Esophagus muscularis mucosa (tissue), 4 donors: ENCODE data around the gene RAB40C. TPM values are rescaled to one million over a fixed set of nuclear protein-coding genes. Genes with fewer than 3 reads are reported as not detected.

Source experiments
- DNase-seq: peaks from one replicate; pipeline ENCODE4 v3.0.0-alpha.2; 2017; ENCODE audit errors: extremely low spot score
- H3K27ac ChIP-seq, 4 donors: fragments of 200-600 bp; sonication (generic); replicated peaks in 1 of 4; 1 replicate in 3 of 4; 2 replicates in 1 of 4; pipeline ENCODE4 v1.5.1; 2016 to 2019; ENCODE audit warnings: mild to moderate bottlenecking in 1 of 4
- H3K27me3 ChIP-seq, 4 donors: fragments of 200-600 bp; sonication (generic); one replicate each; pipeline versions ENCODE4 v1.5.1 to v1.6.0; 2016 to 2019
- H3K36me3 ChIP-seq, 4 donors: fragments of 200-600 bp; sonication (generic); one replicate each; pipeline ENCODE4 v1.5.1; 2016 to 2019
- H3K4me1 ChIP-seq, 4 donors: fragments of 200-600 bp; sonication (generic); one replicate each; pipeline ENCODE4 v1.5.1; 2016 to 2019
- H3K4me3 ChIP-seq, 4 donors: fragments of 200-600 bp; sonication (generic); 1 replicate in 2 of 4; 2 replicates in 2 of 4; pipeline ENCODE4 v1.5.1; 2016 to 2019; ENCODE audit warnings: mild to moderate bottlenecking in 4 of 4, moderate library complexity in 1 of 4
- H3K9me3 ChIP-seq, 4 donors: fragments of 200-600 bp; sonication (generic); 1 replicate in 3 of 4; 2 replicates in 1 of 4; pipeline ENCODE4 v1.5.1; 2016 to 2019
- CTCF ChIP-seq, 3 experiments: fragments of 200-600 bp in 2 of 3; fragments of 450-650 bp in 1 of 3; sonication (generic) in 2 of 3; IDR thresholded peaks; one replicate each; pipeline ENCODE4 v1.5.1; 2017 to 2019; ENCODE audit warnings: antibody characterized with exemption in 3 of 3, mild to moderate bottlenecking in 2 of 3, moderate library complexity in 1 of 3
- EP300 ChIP-seq: sonication (generic); formaldehyde crosslinking; IDR thresholded peaks from one replicate; pipeline ENCODE4 v1.6.1; 2017; ENCODE audit warnings: antibody characterized with exemption
- POLR2A ChIP-seq: fragments of 450-650 bp; IDR thresholded peaks from one replicate; pipeline ENCODE4 v1.6.1; 2017; ENCODE audit warnings: antibody characterized with exemption, moderate library complexity, mild to moderate bottlenecking, low read depth
- POLR2AphosphoS5 ChIP-seq, 2 donors: sonication (generic); formaldehyde crosslinking; IDR thresholded peaks; one replicate each; pipeline ENCODE4 v1.6.1; 2017; ENCODE audit warnings: antibody characterized with exemption in 2 of 2
- WGBS: methylation state at CpG from one replicate; pipeline ENCODE4 v1.1.5; 2018; 5-methylcytosine and 5-hydroxymethylcytosine counted together
- intact Hi-C: fragments of 100-400 bp; cut with DNase I; formaldehyde crosslinking; loops from one replicate; pipeline ENCODE4 v1.15.1; 2023
- small RNA-seq, 3 donors: library from RNA; depleted of rRNA; stranded (forward); fragments of <200 nt; gene quantifications; one replicate each; pipeline ENCODE3, GENCODE V24; 2016
- total RNA-seq, 4 donors: library from RNA; depleted of rRNA; stranded (reverse); fragments of >200 nt; gene quantifications; one replicate each; pipeline versions ENCODE4 v1.1.0 to v1.2.1, GENCODE V29; 2016

The RAB40C gene
- total RNA-seq, 4 donors from 2014 or later = 20.8 to 25.3 (median 23.0) TPM

GRCh38 chr16:676565-676902 lies 86.7 kb downstream of the RAB40C start:
- TF ChIP-seq POLR2A (no peak), EP300 (no peak), POLR2AphosphoS5 (IDR thresholded peaks at IDR 0.05) (no peak), CTCF (IDR thresholded peaks at IDR 0.05) (no peak)
- no peak for DNase-seq
- peaks cover 22 to 29% (median 29%) of the 10 kb centered on the region in 4 donors for H3K36me3 ChIP-seq
- peaks cover 0 to 5% (median 0%) of the 10 kb centered on the region in 4 donors for H3K27me3 ChIP-seq
- H3K4me3 ChIP-seq = no peak overlapping the region
- no peaks in the 10 kb centered on the region for H3K9me3 ChIP-seq
- no peak overlapping the region for H3K27ac ChIP-seq
- WGBS = 80% methylated on average over 2 of the region's 21 CpGs
- intact Hi-C loops = no loop called here
- H3K4me1 ChIP-seq = peaks cover 27 to 48% (median 39%) of the 10 kb centered on the region in 4 donors

- Histone ChIP-seq H3K36me3 (peaks cover 22 to 29% (median 29%) of the 10 kb centered on the region in 4 donors), H3K27me3 (peaks cover 0 to 5% (median 0%) of the 10 kb centered on the region in 4 donors), H3K27ac (no peak overlapping the region), H3K4me1 (peaks cover 30 to 52% (median 43%) of the 10 kb centered on the region in 4 donors), H3K4me3 (no peak overlapping the region), H3K9me3 (no peaks in the 10 kb centered on the region)
- whole genome bisulfite sequencing = 80% methylated on average over 21 of the region's 23 CpGs
- DNase-seq = no peak
- intact Hi-C loops = no loop called here
- no peak for TF ChIP-seq EP300
- no peak for TF ChIP-seq POLR2A
- TF ChIP-seq POLR2AphosphoS5 (IDR thresholded peaks at IDR 0.05) = no peak
- TF ChIP-seq CTCF (IDR thresholded peaks at IDR 0.05) = no peak
These were observed 87.0 kb downstream of the RAB40C start for GRCh38 chr16:676913-677312.

GRCh38 chr16:677316-678190 lies 87.7 kb downstream of the RAB40C start:
- peaks cover 37 to 58% (median 50%) of the 10 kb centered on the region in 4 donors for H3K4me1 ChIP-seq
- intact Hi-C loops = no loop called here
- 65% methylated on average over 21 of the region's 57 CpGs for WGBS

GRCh38 chr16:678209-678857 lies 88.5 kb downstream of the RAB40C start:
- 79% methylated on average over 11 of the region's 21 CpGs for WGBS
- Histone ChIP-seq H3K4me1 (peaks cover 45 to 66% (median 57%) of the 10 kb centered on the region in 4 donors), H3K4me3 (no peak overlapping the region), H3K36me3 (peaks cover 20 to 29% (median 29%) of the 10 kb centered on the region in 4 donors), H3K9me3 (no peaks in the 10 kb centered on the region), H3K27me3 (peaks cover 0 to 5% (median 0%) of the 10 kb centered on the region in 4 donors), H3K27ac (peak overlapping the region in 1 of 4 donors; percentile 96)
- DNase-seq = no peak
- intact Hi-C loops = no loop called here
- TF ChIP-seq CTCF (IDR thresholded peaks at IDR 0.05) (no peak), POLR2AphosphoS5 (IDR thresholded peaks at IDR 0.05) (no peak), POLR2A (no peak), EP300 (no peak)

More at GRCh38 chr16:677316-678190, 87.7 kb downstream of the RAB40C start:
- Histone ChIP-seq H3K27me3 (peaks cover 0 to 5% (median 0%) of the 10 kb centered on the region in 4 donors), H3K9me3 (no peaks in the 10 kb centered on the region), H3K4me3 (no peak overlapping the region), H3K27ac (no peak overlapping the region), H3K36me3 (peaks cover 22 to 29% (median 29%) of the 10 kb centered on the region in 4 donors)
- no peak for DNase-seq
- no peak for TF ChIP-seq POLR2A
- no peak for TF ChIP-seq POLR2AphosphoS5 (IDR thresholded peaks at IDR 0.05)
- TF ChIP-seq CTCF (IDR thresholded peaks at IDR 0.05) = no peak
- TF ChIP-seq EP300 = no peak

Small RNAs within 50 kb of the gene (small RNA-seq; reads per million reads assigned to genes)
- gene MIR3176 (0 to 0.56 (median 0.17) reads per million in 3 donors), gene Z98883.1 (0 reads per million in 3 donors)

Other genes starting within 250 kb of the RAB40C start
- gene AXIN1, start 237.3 kb upstream of the RAB40C start, total RNA-seq = 10 to 100 TPM; 24.1 to 56.2 (median 44.1) TPM
- 10 to 100 TPM; 53.6 to 93.8 (median 69.5) TPM for gene MRPL28, start 219.5 kb upstream of the RAB40C start, total RNA-seq
- 10 to 100 TPM; 32.8 to 53.5 (median 46.3) TPM for gene PGAP6, start 208.1 kb upstream of the RAB40C start, total RNA-seq
- gene NME4, start 192.9 kb upstream of the RAB40C start, total RNA-seq = 100 to 1,000 TPM; 114 to 158 (median 124) TPM
- 10 to 100 TPM; 11.8 to 18.3 (median 17.4) TPM for gene DECR2, start 188.2 kb upstream of the RAB40C start, total RNA-seq
- gene RAB11FIP3, start 164.4 kb upstream of the RAB40C start, total RNA-seq = 10 to 100 TPM; 50.3 to 77.9 (median 58.8) TPM
- gene CAPN15, start 62.4 kb upstream of the RAB40C start, total RNA-seq = 10 to 100 TPM; 24.9 to 44.7 (median 43.3) TPM
- gene PRR35, start 29.7 kb upstream of the RAB40C start, total RNA-seq = not detected
- 1 to 10 TPM; 1.2 to 2.6 (median 1.9) TPM for gene NHLRC4, start 23.1 kb upstream of the RAB40C start, total RNA-seq
- gene PIGQ, start 20.1 kb upstream of the RAB40C start, total RNA-seq = 10 to 100 TPM; 36.1 to 46.4 (median 40.7) TPM
- gene WFIKKN1, start 40.9 kb downstream of the RAB40C start, total RNA-seq = under 1 TPM; 0.33 to 0.80 (median 0.43) TPM
- gene METTL26, start 46.2 kb downstream of the RAB40C start, total RNA-seq = 100 to 1,000 TPM; 129 to 166 (median 142) TPM
- 10 to 100 TPM; 50.7 to 65.4 (median 59.1) TPM for gene MCRIP2, start 51.8 kb downstream of the RAB40C start, total RNA-seq
- gene WDR90, start 59.3 kb downstream of the RAB40C start, total RNA-seq = 10 to 100 TPM in 3 of 4 donors, 1 to 10 TPM in 1; 8.2 to 22.7 (median 16.5) TPM
- 10 to 100 TPM; 34.5 to 67.5 (median 58.6) TPM for gene RHOT2, start 78.1 kb downstream of the RAB40C start, total RNA-seq
- gene RHBDL1, start 85.6 kb downstream of the RAB40C start, total RNA-seq = 1 to 10 TPM in 1 of 4 donors, under 1 TPM in 3; 0.17 to 2.0 (median 0.66) TPM
- 100 to 1,000 TPM; 155 to 215 (median 178) TPM for gene STUB1, start 90.3 kb downstream of the RAB40C start, total RNA-seq
- gene JMJD8, start 94.3 kb downstream of the RAB40C start, total RNA-seq = 100 to 1,000 TPM in 1 of 4 donors, 10 to 100 TPM in 3; 73.2 to 114 (median 88.1) TPM
- 10 to 100 TPM in 2 of 4 donors, 1 to 10 TPM in 2; 7.0 to 14.9 (median 11.1) TPM for gene WDR24, start 100.3 kb downstream of the RAB40C start, total RNA-seq
- gene FBXL16, start 115.7 kb downstream of the RAB40C start, total RNA-seq = 1 to 10 TPM in 1 of 4 donors, under 1 TPM in 3; 0.42 to 1.2 (median 0.51) TPM
- gene METRN, start 125.1 kb downstream of the RAB40C start, total RNA-seq = 100 to 1,000 TPM in 1 of 4 donors, 10 to 100 TPM in 3; 56.5 to 143 (median 78.0) TPM
- gene ANTKMT, start 131.1 kb downstream of the RAB40C start, total RNA-seq = 10 to 100 TPM; 26.5 to 48.6 (median 40.3) TPM
- 1 to 10 TPM in 1 of 4 donors, under 1 TPM in 3; 0.33 to 2.5 (median 0.61) TPM for gene CCDC78, start 136.4 kb downstream of the RAB40C start, total RNA-seq
- 1 to 10 TPM; 1.7 to 5.6 (median 4.5) TPM for gene HAGHL, start 137.0 kb downstream of the RAB40C start, total RNA-seq
- gene CIAO3, start 150.9 kb downstream of the RAB40C start, total RNA-seq = 10 to 100 TPM; 19.4 to 33.3 (median 30.2) TPM
- under 1 TPM in 1 of 4 donors, not detected in 3; 0.39 TPM for gene MSLN, start 170.7 kb downstream of the RAB40C start, total RNA-seq
- 10 to 100 TPM; 10.4 to 29.1 (median 20.4) TPM for gene RPUSD1, start 198.3 kb downstream of the RAB40C start, total RNA-seq
- gene CHTF18, start 198.6 kb downstream of the RAB40C start, total RNA-seq = 1 to 10 TPM; 2.0 to 8.8 (median 3.4) TPM
- gene GNG13, start 210.7 kb downstream of the RAB40C start, total RNA-seq = not detected